Sciatic nerve (tissue), 2 donors: ENCODE results near the gene MYO3B. TPM values are rescaled to one million over a fixed set of nuclear protein-coding genes. Genes with fewer than 3 reads are reported as not detected.

Experiments
- ATAC-seq: fragments of 200-7000 bp; cut with Tn5 transposase; one replicate; pipeline ENCODE4 v1.9.1; 2020; ENCODE audit warnings: mild to moderate bottlenecking, moderate library complexity
- DNase-seq: peaks from one replicate; pipeline ENCODE4 v3.0.0-alpha.2; 2020; ENCODE audit warnings: low spot score
- intact Hi-C: fragments of 100-400 bp; cut with DNase I; formaldehyde crosslinking; loops from one replicate; pipeline ENCODE4 v1.14.2; 2022
- total RNA-seq: library from RNA; stranded (reverse); fragmentation: NEBNext Ultra II Directional; extraction: Animal tissue kit (Norgen Biotek cat#: 25700); gene quantifications from one replicate; pipeline ENCODE4 v1.2.1, GENCODE V29; 2021
- donor health status: DM: no; HTN: no; CAD: no.
- donor health status: DM: no; HTN: no; CAD: no.

The MYO3B gene
- total RNA-seq, 1 donor from 2014 or later = 0.13 TPM

DNA sequence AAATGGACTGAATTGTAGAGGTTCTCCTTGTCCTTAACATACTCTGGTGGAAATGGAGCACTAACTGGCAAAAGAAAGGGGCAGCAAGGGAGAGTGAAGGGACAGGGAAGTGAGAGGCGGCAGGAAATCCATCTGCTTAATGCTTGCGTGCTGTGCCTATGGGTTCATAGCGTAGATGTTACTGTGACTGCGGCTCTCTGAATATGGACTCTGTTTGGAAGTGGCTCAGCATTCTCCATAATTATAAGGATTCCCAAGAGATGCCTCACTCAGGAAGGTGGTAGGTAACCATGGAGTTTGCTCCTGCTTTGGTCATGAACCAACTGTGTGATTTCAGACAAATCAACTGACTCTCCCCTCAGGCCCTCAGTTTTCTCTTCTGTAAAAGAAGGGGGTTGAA lies 50.0 kb downstream of the MYO3B start:
- DNase-seq = no peak
- ATAC-seq = no peak
- intact Hi-C loops = no loop called here

GRCh38 chr2:170228429-170228828 lies 50.5 kb downstream of the MYO3B start:
- DNase-seq (no peak), ATAC-seq (no peak)
- intact Hi-C loops = no loop called here

DNA sequence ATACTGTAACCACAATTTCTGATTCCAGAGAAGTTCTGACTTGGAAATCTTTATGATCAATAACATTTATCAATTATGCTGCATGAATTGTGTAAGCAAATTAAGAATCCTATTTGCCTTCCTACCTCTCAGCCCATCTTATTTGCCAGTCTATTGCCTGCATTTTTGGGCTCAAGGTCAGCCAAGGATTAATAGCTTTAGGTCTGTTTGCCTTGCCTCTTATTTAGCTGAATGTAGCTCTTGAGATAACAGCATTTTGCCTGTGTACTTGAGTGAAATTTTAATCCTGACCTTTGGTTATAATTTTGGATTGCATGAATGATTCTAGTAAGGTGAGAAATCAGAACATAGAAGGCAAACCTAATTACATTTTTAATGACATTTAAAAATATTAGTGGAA lies 51.2 kb downstream of the MYO3B start:
- ATAC-seq (no peak), DNase-seq (no peak)
- intact Hi-C loops = no loop called here

DNA sequence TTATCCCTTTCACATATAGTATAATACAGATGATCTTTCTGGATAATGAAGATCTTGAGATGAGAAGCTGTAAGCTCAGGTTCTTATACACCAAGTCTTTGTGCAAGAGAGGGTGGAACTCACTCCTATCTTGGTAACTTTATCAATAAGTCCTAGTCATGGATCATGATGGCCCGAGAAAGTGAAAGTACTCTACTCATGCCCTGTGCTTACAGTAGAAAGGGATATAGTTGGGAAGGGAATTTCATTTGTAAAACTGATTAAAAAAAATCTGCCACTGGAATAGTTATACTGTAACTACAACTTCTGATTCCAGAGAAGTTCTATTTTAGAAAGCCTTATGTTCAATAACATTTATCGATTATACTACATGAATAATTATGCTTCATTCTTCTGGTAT lies 51.8 kb downstream of the MYO3B start:
- intact Hi-C loops = no loop called here
- ATAC-seq (peak; percentile 24), DNase-seq (no peak)

DNA sequence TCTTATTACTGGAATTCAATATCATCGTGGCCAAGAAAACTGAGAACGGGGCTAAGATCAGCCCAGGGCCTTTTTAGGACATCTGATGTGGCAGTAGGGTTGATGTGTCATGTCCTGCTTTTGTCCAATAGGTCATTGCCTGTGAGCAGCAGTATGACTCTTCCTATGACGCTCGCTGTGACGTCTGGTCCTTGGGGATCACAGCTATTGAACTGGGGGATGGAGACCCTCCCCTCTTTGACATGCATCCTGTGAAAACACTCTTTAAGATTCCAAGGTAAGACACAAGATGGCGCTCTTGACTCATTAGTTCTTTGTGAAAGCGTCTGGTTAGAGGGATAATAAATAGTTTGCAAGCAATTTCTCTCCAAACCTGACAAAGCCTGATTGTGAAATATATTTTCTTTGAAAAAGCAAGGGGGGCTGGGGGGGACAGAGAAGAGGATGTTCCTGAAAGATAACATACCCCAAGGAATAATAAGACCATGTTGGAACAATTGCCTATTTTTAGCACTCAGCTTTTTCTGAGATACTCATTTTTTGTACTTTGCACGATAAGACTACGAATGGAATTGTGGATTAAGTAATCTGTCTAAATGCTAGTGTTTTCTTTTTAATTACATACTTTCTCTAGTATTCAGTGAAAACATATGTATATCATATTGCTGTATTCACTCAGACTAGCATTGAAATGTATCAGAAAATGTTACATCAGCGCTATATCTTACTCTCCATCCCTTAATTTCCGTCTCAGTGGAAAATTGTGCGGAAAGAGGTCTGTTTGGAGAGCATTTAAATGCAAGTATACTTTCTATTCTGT lies 58.1 kb downstream of the MYO3B start:
- DNase-seq (peak; percentile 64), ATAC-seq (peak; percentile 96)
- intact Hi-C loops = no loop called here

DNA sequence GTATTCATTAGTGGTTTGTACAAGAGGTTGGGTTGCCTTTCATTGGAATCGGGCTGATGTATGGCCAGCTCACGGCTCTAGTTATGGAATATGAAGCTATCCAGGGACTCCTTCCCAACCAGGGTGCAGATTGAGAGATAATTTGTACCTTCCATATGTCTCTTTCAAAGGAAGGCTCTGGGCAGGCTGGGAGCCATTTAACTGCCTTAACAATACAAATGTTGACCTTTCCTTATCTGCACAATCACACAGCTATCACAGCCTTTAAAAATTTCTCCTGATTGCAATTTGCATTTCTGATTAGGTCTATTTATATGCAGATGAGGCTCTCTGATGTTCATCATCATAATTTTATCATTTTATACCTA lies 58.7 kb downstream of the MYO3B start:
- no peak for ATAC-seq
- no peak for DNase-seq
- intact Hi-C loops = no loop called here

DNA sequence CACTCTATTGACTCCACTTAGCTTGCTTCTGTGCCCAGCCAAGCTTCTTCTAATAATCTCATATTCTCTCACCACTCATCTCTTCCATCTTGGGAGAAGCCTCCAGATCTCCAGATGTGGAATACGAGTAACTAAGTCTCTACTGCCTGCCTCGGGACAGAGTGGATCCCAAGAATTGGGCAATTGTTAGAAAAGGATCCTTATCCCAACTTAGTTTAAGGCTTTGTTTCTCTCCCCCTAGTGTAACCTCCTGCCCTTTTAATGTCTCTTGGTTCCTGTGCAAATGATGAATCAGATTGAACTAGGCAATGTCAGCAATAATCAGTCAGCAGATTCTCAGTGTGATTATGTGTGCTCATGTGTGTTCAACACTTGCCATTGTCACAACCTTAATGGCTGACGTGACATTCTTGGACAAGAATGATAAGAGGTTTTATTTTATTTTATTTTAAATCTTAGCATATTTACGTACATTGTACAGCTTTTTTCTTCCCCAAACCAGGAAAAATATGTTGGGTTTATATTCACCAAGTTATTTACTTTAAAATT lies 59.7 kb downstream of the MYO3B start:
- DNase-seq (no peak), ATAC-seq (no peak)
- intact Hi-C loops = no loop called here

- intact Hi-C loops = no loop called here
- no peak for DNase-seq
- no peak for ATAC-seq
Measured at GRCh38 chr2:170238776-170239175, 60.8 kb downstream of the MYO3B start.

DNA sequence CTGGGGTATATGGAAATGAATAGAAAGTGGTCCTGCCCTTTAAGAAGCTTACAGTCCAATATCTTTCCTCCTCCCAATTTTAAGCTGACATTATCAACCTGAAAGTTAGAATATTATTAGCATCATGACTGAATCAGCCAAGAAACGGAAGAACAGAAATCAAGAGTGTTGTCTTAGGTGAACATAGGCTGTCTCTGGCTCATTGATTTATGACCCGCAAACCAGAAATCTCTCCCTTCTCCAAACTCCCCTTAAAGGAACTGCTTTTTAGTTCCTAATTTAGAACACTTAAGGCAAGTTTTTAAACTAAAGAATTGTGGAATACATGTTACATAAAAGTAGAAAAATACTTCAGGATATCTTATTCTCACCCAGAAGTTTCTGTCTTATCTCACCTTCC lies 62.7 kb downstream of the MYO3B start:
- no peak for ATAC-seq

GRCh38 chr2:170241756-170242155 lies 63.8 kb downstream of the MYO3B start:
- DNase-seq = no peak
- intact Hi-C loops = no loop called here
- ATAC-seq = no peak

More for the DNA sequence above, 62.7 kb downstream of the MYO3B start:
- intact Hi-C loops = no loop called here
- DNase-seq = no peak

- intact Hi-C loops = no loop called here
- ATAC-seq = no peak
- DNase-seq = no peak
Measured at GRCh38 chr2:170243118-170243837, 65.3 kb downstream of the MYO3B start.

- ATAC-seq (no peak), DNase-seq (no peak)
- intact Hi-C loops = no loop called here
Measured at GRCh38 chr2:170243898-170244297, 66.0 kb downstream of the MYO3B start.

GRCh38 chr2:170244555-170244954 lies 66.6 kb downstream of the MYO3B start:
- DNase-seq (no peak), ATAC-seq (no peak)
- intact Hi-C loops = no loop called here

DNA sequence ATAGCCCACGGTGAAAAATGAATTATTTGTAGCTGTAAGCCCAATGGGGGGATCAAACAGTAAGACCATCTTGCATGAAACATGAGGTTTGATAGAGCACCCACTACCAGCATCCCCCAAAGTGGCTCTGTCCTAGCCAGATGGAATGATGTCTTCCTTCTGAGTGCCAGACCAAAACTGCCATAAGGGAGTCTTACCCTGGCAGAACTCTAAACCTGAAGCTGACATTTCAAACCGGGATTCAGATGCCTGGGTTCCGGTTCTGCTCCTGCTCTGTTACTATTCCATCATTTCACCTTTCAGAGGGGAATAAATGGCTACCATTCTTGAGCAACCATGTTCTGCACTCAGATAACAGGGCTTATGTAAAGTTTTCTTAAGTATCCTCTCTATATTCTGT lies 67.4 kb downstream of the MYO3B start:
- intact Hi-C loops = no loop called here
- ATAC-seq (no peak), DNase-seq (no peak)

DNA sequence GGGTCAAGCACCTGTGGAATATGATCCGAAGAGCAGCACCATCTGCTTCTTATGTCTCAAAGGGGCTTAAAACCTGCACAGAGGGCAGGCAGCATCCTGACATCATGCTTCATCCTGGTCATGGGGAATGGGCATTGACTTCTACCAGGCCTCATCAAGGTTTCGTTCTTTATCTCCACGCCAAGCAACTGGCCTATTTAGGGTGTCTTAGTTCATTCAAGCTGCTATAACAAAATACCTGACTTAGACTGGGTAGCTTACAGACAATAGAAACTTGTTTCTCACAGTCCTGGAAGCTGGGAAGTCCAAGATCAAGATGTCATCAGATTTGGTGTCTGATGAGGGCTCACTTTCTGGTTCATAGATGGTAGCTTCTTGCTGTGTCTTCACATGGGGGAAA lies 69.4 kb downstream of the MYO3B start:
- intact Hi-C loops = no loop called here
- DNase-seq (no peak), ATAC-seq (no peak)

DNA sequence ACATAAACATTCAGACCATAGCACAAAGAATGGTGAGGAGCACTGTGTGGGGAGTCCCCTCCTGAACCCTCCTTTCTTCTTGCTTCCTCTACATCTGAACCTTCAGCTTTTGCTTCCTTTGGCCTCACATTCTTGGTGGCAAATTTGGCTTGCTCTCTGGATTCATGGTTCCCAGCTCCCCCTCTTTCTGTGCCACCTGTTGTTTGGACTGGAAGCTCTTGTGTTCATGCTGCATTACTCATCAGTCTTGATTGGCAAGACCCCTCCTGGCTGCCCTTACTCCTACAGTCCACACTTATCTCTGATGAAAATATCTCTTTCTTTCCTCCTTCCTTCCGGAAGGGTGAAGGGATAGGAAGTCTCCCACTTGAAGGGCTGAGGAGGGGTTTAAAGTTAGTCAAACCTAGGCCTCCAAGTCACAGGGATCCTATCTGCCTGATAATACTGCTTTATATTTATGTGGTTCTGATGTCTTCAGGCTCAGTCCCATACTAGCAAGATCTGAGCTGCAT lies 70.0 kb downstream of the MYO3B start:
- no peak for ATAC-seq
- intact Hi-C loops = no loop called here
- DNase-seq = no peak

DNA sequence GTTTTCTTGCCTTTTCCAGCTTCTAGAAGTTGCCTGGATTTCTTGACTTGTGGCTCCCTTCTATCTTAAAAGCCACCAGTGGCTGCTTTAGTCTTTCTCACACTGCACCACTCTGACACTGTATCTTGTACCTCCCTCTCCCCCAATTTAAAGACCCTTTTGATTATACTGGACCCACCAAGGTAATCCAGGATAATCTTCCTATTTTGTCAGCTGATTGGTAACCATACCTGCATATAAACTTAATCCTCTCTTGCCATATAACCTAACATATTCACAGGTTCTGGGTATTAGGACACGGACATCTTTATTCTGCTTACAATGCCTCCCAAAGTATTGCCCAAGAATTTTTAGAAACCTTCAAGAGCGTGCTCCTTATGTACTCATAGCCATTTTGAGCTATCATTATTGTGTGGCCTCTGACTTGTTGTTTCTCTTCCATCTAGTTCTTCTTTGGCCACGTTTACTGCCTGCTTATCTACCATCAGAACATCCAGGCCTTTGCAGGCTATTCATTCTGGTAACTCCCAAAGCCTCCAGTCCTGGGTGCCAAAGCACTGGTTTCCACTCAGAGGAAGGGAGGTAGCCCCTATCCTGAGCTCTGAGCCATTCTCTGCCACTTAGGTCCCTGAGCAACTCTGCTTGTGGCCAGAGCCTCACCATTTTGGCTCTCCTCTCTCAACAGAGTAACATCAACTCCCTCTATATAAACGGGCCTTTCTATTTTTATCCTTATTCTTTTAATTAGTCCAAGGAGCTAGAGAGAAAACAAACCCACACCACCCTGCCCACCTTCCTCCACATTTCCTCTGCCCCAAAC lies 70.8 kb downstream of the MYO3B start:
- intact Hi-C loops = no loop called here
- DNase-seq (no peak), ATAC-seq (no peak)

DNA sequence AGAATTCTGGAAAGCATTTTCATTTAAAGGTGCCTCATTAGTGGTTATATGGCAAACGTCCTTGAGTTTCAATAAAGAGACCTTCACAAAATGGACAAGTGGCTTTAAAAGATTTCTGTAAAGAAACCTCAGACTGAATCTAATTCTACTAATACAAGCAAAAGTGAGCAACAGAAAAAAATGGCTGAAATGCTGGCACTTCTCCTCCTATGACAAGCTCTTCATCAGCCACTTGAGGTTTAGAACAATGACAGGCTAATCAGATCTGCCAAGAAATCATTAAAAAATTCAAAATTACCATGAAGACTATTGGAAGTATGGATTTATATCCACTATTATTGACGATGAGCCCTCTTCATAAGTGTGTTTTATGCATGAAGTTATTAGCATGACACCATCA lies 71.8 kb downstream of the MYO3B start:
- ATAC-seq (no peak), DNase-seq (no peak)
- intact Hi-C loops = no loop called here

DNA sequence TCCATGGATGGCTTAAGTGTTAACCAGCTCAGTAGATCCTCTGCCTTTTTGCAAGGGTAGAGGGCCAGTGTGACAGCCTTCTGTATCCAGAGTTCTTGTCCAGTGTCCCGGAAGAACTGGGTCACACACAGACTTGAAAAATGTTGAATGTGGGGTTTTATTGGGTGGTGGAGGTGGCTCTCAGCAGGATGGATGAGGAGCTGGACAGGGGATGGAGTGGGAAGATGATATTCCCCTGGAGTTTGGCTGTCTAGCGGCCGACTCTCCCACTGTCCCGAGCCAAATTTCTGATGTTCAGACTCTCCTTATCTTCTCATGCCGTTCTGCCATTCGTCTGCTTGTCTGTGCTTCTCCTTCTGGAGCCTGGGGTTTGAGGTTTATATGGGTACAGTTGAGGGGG lies 72.6 kb downstream of the MYO3B start:
- intact Hi-C loops = no loop called here
- no peak for DNase-seq
- no peak for ATAC-seq
